BLaER1 treated with 17β-estradiol and CSF1 and Interleukin-3, amounts not matched to agents 10 nM and 100 nM (cell line): Measurements from ENCODE around the gene MFAP2.

ENCODE experiments used
- H3K27ac ChIP-seq, 11 experiments: shearing (Covaris generic); formaldehyde crosslinking; 2 replicates each; pipeline ENCODE4 v1.8.1; 2022
- H3K27me3 ChIP-seq, 11 experiments: shearing (Covaris generic); formaldehyde crosslinking; 2 replicates each; pipeline ENCODE4 v1.8.1; 2022
- H3K36me3 ChIP-seq, 11 experiments: shearing (Covaris generic); formaldehyde crosslinking; 2 replicates each; pipeline ENCODE4 v1.8.1; 2022
- H3K4me1 ChIP-seq, 10 experiments: shearing (Covaris generic); formaldehyde crosslinking; 2 replicates each; pipeline ENCODE4 v1.8.1; 2022
- H3K4me2 ChIP-seq, 11 experiments: shearing (Covaris generic); formaldehyde crosslinking; 2 replicates each; pipeline ENCODE4 v1.8.1; 2022
- H3K4me3 ChIP-seq, 10 experiments: shearing (Covaris generic); formaldehyde crosslinking; 2 replicates each; pipeline ENCODE4 v1.8.1; 2022
- H3K9ac ChIP-seq, 11 experiments: shearing (Covaris generic); formaldehyde crosslinking; 2 replicates each; pipeline ENCODE4 v1.8.1; 2022
- H3K9me3 ChIP-seq, 11 experiments: shearing (Covaris generic); formaldehyde crosslinking; replicated peaks in 1 of 11; 2 replicates each; pipeline ENCODE4 v1.8.1; 2022
- H4K20me1 ChIP-seq, 11 experiments: shearing (Covaris generic); formaldehyde crosslinking; 2 replicates each; pipeline ENCODE4 v1.8.1; 2022
- Cebpa-rat ChIP-seq, 11 experiments: shearing (Covaris generic); IDR thresholded peaks; 2 replicates each; pipeline ENCODE4 v1.8.1; 2022

MFAP2 gene

GRCh38 chr1:17011439-17012307 is 31.3 kb upstream of the MFAP2 start, which contains the start of gene ATP13A2:
ATP13A2 (minus strand) TSS chr1:17011928; CDS start chr1:17011738, 190 bp downstream.
- Histone ChIP-seq H3K36me3 (peaks cover 0 to 12% (median 3%) of the 10 kb centered on the region in 11 experiments; a peak in 9 of 22 replicates), H3K4me2 (peak within 1 kb of the TSS; percentile 94 to 100 (median 98)), H4K20me1 (peaks cover 20 to 55% (median 40%) of the 10 kb centered on the region in 11 experiments; a peak in 21 of 22 replicates), H3K27ac (peak within 1 kb of the TSS in 10 of 11 experiments; percentile 39 to 90 (median 78); a peak in 21 of 22 replicates), H3K4me1 (peaks cover 57 to 76% (median 70%) of the 10 kb centered on the region in 10 experiments), H3K9me3 (no peaks in the 10 kb centered on the region), H3K4me3 (peak within 1 kb of the TSS; percentile 83 to 98 (median 92)), H3K27me3 (no peaks in the 10 kb centered on the region), H3K9ac (peak within 1 kb of the TSS; percentile 77 to 90 (median 84))
- no peak for TF ChIP-seq Cebpa-rat (IDR thresholded peaks at IDR 0.05)

GRCh38 chr1:17011092-17011438 is 30.6 kb upstream of the MFAP2 start:
- Histone ChIP-seq H3K9me3 (no peaks in the 10 kb centered on the region), H3K9ac (peak overlapping the region; percentile 77 to 90 (median 84)), H3K27me3 (no peaks in the 10 kb centered on the region), H3K36me3 (peaks cover 0 to 15% (median 7%) of the 10 kb centered on the region in 11 experiments; a peak in 12 of 22 replicates), H3K4me1 (peaks cover 57 to 76% (median 70%) of the 10 kb centered on the region in 10 experiments), H4K20me1 (peaks cover 22 to 61% (median 43%) of the 10 kb centered on the region in 11 experiments; a peak in 21 of 22 replicates), H3K4me2 (peak overlapping the region; percentile 94 to 100 (median 98)), H3K27ac (peak overlapping the region in 10 of 11 experiments; percentile 39 to 90 (median 78); a peak in 20 of 22 replicates), H3K4me3 (peak overlapping the region; percentile 83 to 98 (median 92))
- TF ChIP-seq Cebpa-rat (IDR thresholded peaks at IDR 0.05): no peak

GRCh38 chr1:17009706-17010105 is 29.3 kb upstream of the MFAP2 start:
- Histone ChIP-seq H3K4me2 (peak overlapping the region; percentile 94 to 100 (median 98)), H4K20me1 (peaks cover 22 to 75% (median 55%) of the 10 kb centered on the region in 11 experiments; a peak in 21 of 22 replicates), H3K9ac (peak overlapping the region in 10 of 11 experiments; percentile 4 to 89 (median 80); a peak in 14 of 22 replicates), H3K27ac (peak overlapping the region in 9 of 11 experiments; percentile 48 to 90 (median 77); a peak in 18 of 22 replicates), H3K27me3 (no peaks in the 10 kb centered on the region), H3K36me3 (peaks cover 9 to 28% (median 21%) of the 10 kb centered on the region in 11 experiments; a peak in 21 of 22 replicates), H3K4me3 (peak overlapping the region in 8 of 10 experiments; percentile 8 to 98 (median 94); a peak in 11 of 20 replicates), H3K9me3 (no peaks in the 10 kb centered on the region), H3K4me1 (peaks cover 51 to 71% (median 64%) of the 10 kb centered on the region in 10 experiments)
- TF ChIP-seq Cebpa-rat (IDR thresholded peaks at IDR 0.05): no peak

DNA sequence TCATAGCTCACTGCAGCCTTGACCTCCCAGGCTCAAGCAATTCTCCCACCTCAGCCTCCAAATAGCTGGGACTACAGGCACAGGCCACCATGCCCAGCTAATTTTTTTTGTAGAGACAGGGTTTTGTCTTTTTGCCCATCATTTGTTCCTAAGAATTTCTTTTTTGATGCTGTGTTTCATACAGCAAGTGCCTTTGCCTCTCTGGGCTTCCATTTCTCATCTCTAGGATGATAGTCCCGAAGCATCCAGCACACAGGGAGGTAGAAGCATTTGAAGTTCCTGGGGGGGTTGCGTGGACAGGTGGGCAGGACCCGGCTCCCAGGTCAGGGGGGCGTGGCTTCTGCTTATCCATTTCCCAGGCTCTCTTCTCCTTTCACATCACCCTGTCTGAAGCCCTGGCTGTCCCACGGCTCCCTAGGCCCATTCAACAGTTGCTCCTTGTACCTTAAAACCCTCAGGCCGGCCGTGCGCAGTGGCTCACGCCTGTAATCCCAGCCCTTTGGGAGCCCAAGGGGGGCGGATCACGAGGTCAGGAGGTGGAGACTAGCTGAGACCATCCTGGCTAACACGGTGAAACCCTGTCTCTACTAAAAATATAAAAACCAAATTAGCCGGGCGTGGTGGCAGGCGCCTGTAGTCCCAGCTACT is 27.9 kb upstream of the MFAP2 start:
- Histone ChIP-seq H3K4me3 (no peak overlapping the region; a peak in 1 of 20 replicates), H3K27ac (peak overlapping the region in 3 of 11 experiments; percentile 4 to 86 (median 75); a peak in 6 of 22 replicates), H4K20me1 (peaks cover 22 to 86% (median 64%) of the 10 kb centered on the region in 11 experiments; a peak in 21 of 22 replicates), H3K36me3 (peaks cover 18 to 41% (median 33%) of the 10 kb centered on the region in 11 experiments), H3K27me3 (no peaks in the 10 kb centered on the region), H3K4me2 (peak overlapping the region in 10 of 11 experiments; percentile 94 to 100 (median 98); a peak in 19 of 22 replicates), H3K4me1 (peaks cover 37 to 57% (median 50%) of the 10 kb centered on the region in 10 experiments), H3K9ac (peak overlapping the region in 3 of 11 experiments; percentile 41 to 89 (median 45); a peak in 5 of 22 replicates), H3K9me3 (no peaks in the 10 kb centered on the region)
- TF ChIP-seq Cebpa-rat (IDR thresholded peaks at IDR 0.05): no peak

- no peak for TF ChIP-seq Cebpa-rat (IDR thresholded peaks at IDR 0.05)
- H3K27me3 ChIP-seq: no peaks in the 10 kb centered on the region
Measured at GRCh38 chr1:17007121-17007520, 26.7 kb upstream of the MFAP2 start.

DNA sequence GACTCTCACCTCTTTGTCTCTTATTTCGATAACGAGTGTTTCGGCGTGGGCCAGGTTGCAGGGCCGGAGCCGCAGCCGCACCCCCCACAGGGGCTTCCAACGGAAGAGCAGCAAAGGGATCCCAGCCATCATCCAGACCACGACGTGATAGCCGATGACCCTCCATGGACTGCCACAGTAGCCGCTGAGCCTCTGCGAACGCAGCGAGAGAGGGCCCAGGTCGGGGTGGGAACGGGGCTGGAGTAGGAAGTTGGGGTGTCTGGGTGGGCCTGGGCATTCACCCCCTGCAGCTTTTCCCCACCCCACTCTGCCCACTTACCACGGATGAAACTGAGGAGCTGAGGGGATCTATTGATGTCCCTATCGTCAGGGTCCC is 24.9 kb upstream of the MFAP2 start:
- H3K4me1 ChIP-seq: peaks cover 17 to 33% (median 27%) of the 10 kb centered on the region in 10 experiments
- H3K9ac ChIP-seq: no peak overlapping the region
- H3K36me3 ChIP-seq: peaks cover 44 to 71% (median 61%) of the 10 kb centered on the region in 11 experiments
- TF ChIP-seq Cebpa-rat (IDR thresholded peaks at IDR 0.05): no peak
- no peaks in the 10 kb centered on the region for H3K9me3 ChIP-seq
- no peak overlapping the region for H3K4me3 ChIP-seq
- no peak overlapping the region for H3K4me2 ChIP-seq
- H3K27ac ChIP-seq: no peak overlapping the region
- no peaks in the 10 kb centered on the region for H3K27me3 ChIP-seq
- peaks cover 22 to 98% (median 58%) of the 10 kb centered on the region in 11 experiments; a peak in 21 of 22 replicates for H4K20me1 ChIP-seq

More at GRCh38 chr1:17007121-17007520, 26.7 kb upstream of the MFAP2 start:
- Histone ChIP-seq H3K9ac (no peak overlapping the region), H3K9me3 (no peaks in the 10 kb centered on the region), H3K4me1 (peaks cover 26 to 45% (median 38%) of the 10 kb centered on the region in 10 experiments), H3K4me2 (0 out of 22 replicates have a peak overlapping the region, but pooled peaks of 1 of the 11 experiments have one; percentile 15), H4K20me1 (peaks cover 22 to 88% (median 64%) of the 10 kb centered on the region in 11 experiments; a peak in 21 of 22 replicates), H3K36me3 (peaks cover 30 to 54% (median 44%) of the 10 kb centered on the region in 11 experiments), H3K4me3 (no peak overlapping the region), H3K27ac (no peak overlapping the region; a peak in 1 of 22 replicates)

DNA sequence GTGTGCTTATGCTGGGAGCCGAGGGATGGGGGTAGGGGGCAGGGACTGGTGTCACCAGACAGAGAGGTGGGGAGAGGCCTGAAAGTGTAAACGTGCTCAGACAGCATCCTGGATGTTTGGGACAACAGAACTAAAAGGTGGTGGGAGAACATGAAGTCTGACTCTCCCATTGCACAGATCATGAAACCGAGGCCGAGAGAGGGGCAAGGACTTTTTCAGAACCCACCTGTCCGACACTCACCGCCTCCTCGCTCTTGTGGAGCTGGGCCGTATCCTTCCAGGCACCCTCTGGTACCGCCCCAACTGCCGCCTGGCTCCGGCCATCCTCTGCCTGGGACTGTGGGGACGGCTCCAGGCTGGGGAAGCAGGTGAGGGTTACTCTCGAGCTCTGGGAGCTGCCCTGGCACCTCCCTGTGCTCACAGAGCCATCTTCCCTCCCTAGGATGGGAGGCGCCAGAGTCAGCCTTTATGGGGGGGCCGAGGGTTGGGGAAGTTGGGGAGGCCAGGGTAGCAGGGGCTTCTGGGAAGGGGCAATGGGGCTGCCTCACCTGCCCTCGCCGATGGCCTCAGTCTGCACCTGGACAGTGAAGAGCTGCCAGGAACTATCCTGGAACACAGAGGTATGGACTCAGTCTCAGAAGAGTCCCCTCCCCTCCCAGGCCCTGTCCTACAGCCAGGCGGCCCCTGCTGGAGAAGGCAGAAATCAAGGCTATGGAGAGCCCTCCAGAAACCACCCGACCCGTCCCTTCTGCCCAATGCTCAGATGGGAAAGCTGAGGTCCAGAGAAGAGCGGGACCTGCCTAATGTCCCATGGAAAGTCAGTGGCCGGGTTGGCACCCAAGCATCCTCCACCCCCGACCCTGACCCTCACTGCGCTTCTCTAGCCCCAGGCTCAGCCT is 24.3 kb upstream of the MFAP2 start:
- H3K4me1 ChIP-seq: peaks cover 10 to 26% (median 20%) of the 10 kb centered on the region in 10 experiments
- no peaks in the 10 kb centered on the region for H3K27me3 ChIP-seq
- no peak for TF ChIP-seq Cebpa-rat (IDR thresholded peaks at IDR 0.05)
- H3K9ac ChIP-seq: no peak overlapping the region
- no peak overlapping the region for H3K4me3 ChIP-seq
- peaks cover 46 to 75% (median 65%) of the 10 kb centered on the region in 11 experiments for H3K36me3 ChIP-seq
- H4K20me1 ChIP-seq: peaks cover 22 to 96% (median 57%) of the 10 kb centered on the region in 11 experiments; a peak in 21 of 22 replicates
- H3K9me3 ChIP-seq: no peaks in the 10 kb centered on the region
- no peak overlapping the region for H3K4me2 ChIP-seq
- H3K27ac ChIP-seq: no peak overlapping the region; a peak in 1 of 22 replicates
